ENCODE data around the gene PAGE3. TPM values are rescaled to one million over a fixed set of nuclear protein-coding genes. Genes with fewer than 3 reads are reported as not detected.

Gene PAGE3
- total RNA-seq, 2 donors from 2014 or later: not detected

DNA sequence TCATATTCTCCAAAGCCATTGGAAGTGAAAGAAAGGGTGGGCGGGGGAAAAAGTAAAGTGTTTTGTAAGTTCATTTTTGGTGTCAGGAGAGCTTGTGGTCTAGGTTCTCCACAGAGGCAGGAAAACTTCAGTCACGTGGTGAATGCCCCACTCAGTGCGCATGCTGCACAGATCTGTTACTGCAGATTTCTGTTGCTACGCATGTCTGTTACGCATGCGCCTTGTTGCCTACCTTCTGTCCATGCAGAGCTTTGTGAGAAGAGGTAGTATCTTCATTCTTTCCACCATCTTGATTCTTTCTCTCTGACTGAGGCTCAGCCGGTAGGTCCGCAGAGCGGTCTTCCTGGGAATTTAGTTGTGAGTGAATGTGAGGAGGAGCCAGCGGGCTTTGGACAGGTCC lies 15.1 kb upstream of the PAGE3 start:
- Mint-ChIP-seq H3K36me3 (ENCODE audit: low read depth) (no peaks in the 10 kb centered on the region), H3K4me3 (no peak overlapping the region), H3K27ac (no peak overlapping the region), H3K4me1 (no peaks in the 10 kb centered on the region), H3K27me3 (ENCODE audit: insufficient read depth) (peaks cover 2% of the 10 kb centered on the region), H3K9me3 (peaks cover 74% of the 10 kb centered on the region)
- 67 to 83% methylated on average over 1 to 7 of the region's 10 CpGs for WGBS, 2 experiments (ENCODE audit: insufficient coverage in 1 of 2, insufficient read length in 1 of 2)
- no peak overlapping the region for H3K9ac ChIP-seq (ENCODE audit: extremely low read depth, low read length, poor library complexity, severe bottlenecking)
- H3K27ac ChIP-seq (ENCODE audit: low read depth, low read length): no peak overlapping the region
- H3K27me3 ChIP-seq (ENCODE audit: control insufficient read depth, insufficient read depth, low read length, poor library complexity, severe bottlenecking): no peaks in the 10 kb centered on the region
- no peaks in the 10 kb centered on the region for H3K4me1 ChIP-seq (ENCODE audit: control insufficient read depth, insufficient read depth, low read length)
- H3K4me3 ChIP-seq (ENCODE audit: low read length): no peak overlapping the region
- no peaks in the 10 kb centered on the region for H3K9me3 ChIP-seq (ENCODE audit: control insufficient read depth, low read length)
- DNase-seq: no peak
- H3K36me3 ChIP-seq (ENCODE audit: control insufficient read depth, insufficient read depth, low read length): no peaks in the 10 kb centered on the region
- TF ChIP-seq, protein P1, sequence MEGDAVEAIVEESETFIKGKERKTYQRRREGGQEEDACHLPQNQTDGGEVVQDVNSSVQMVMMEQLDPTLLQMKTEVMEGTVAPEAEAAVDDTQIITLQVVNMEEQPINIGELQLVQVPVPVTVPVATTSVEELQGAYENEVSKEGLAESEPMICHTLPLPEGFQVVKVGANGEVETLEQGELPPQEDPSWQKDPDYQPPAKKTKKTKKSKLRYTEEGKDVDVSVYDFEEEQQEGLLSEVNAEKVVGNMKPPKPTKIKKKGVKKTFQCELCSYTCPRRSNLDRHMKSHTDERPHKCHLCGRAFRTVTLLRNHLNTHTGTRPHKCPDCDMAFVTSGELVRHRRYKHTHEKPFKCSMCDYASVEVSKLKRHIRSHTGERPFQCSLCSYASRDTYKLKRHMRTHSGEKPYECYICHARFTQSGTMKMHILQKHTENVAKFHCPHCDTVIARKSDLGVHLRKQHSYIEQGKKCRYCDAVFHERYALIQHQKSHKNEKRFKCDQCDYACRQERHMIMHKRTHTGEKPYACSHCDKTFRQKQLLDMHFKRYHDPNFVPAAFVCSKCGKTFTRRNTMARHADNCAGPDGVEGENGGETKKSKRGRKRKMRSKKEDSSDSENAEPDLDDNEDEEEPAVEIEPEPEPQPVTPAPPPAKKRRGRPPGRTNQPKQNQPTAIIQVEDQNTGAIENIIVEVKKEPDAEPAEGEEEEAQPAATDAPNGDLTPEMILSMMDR (conservative IDR thresholded peaks at IDR 0.05): no peak

DNA sequence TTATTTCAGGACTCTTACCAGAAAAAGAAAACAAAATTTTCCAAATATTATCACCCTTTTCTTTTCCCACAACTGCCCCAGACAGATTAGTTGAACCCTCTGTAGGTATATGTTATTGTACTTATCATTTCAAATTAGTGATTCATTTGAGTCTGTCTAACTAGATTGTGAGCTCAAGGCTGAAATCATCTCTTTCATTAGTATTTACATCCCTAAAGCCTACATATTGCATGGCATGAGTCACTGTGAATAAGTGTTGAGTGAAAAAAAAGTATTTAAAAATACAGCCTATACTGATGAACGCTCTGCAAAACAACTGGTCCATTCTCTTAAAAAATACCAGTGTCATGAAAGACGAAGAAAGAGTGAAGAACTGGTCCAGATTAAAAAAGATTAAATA lies 3.9 kb downstream of the PAGE3 start:
- Mint-ChIP-seq H3K4me3 (no peak overlapping the region), H3K36me3 (ENCODE audit: low read depth) (no peaks in the 10 kb centered on the region), H3K4me1 (no peaks in the 10 kb centered on the region), H3K27me3 (ENCODE audit: insufficient read depth) (no peaks in the 10 kb centered on the region), H3K27ac (no peak overlapping the region), H3K9me3 (peaks cover 26% of the 10 kb centered on the region)
- Histone ChIP-seq H3K9me3 (ENCODE audit: control insufficient read depth, low read length) (no peaks in the 10 kb centered on the region), H3K4me1 (ENCODE audit: control insufficient read depth, insufficient read depth, low read length) (no peaks in the 10 kb centered on the region), H3K4me3 (ENCODE audit: low read length) (no peak overlapping the region), H3K27ac (ENCODE audit: low read depth, low read length) (no peak overlapping the region), H3K36me3 (ENCODE audit: control insufficient read depth, insufficient read depth, low read length) (no peaks in the 10 kb centered on the region), H3K9ac (ENCODE audit: extremely low read depth, low read length, poor library complexity, severe bottlenecking) (no peak overlapping the region), H3K27me3 (ENCODE audit: control insufficient read depth, insufficient read depth, low read length, poor library complexity, severe bottlenecking) (no peaks in the 10 kb centered on the region)
- TF ChIP-seq, protein P1 (conservative IDR thresholded peaks at IDR 0.05): no peak
- WGBS, 2 experiments (ENCODE audit: insufficient coverage in 1 of 2, insufficient read length in 1 of 2): 67% methylated on average over 1 of the region's 2 CpGs; no CpG with 5 or more reads in 1 of the 2 experiments
- no peak for DNase-seq

DNA sequence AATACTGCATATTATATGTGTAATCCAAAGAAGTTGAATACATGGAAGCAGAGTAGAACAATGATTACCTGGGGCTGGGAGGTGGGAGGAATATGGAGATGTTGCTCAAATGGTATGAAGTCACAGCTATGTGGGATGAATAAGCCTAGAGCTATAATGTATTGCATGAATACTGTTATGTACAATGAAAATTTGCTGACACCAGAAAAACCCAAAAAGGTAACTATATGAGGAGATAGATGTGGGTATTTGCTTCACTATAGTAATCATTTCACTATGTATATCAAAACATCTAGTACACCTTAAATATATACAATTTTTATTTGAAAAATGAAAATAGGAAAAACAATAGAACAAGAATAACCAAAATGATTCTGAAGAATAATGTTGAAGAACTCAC lies 11.2 kb downstream of the PAGE3 start:
- H3K9me3 ChIP-seq (ENCODE audit: control insufficient read depth, low read length): no peaks in the 10 kb centered on the region
- no peaks in the 10 kb centered on the region for H3K27me3 ChIP-seq (ENCODE audit: control insufficient read depth, insufficient read depth, low read length, poor library complexity, severe bottlenecking)
- Mint-ChIP-seq H3K9me3 (peaks cover 42% of the 10 kb centered on the region), H3K27me3 (ENCODE audit: insufficient read depth) (no peaks in the 10 kb centered on the region), H3K36me3 (ENCODE audit: low read depth) (no peaks in the 10 kb centered on the region), H3K27ac (no peak overlapping the region), H3K4me3 (no peak overlapping the region), H3K4me1 (no peaks in the 10 kb centered on the region)
- H3K4me3 ChIP-seq (ENCODE audit: low read length): no peak overlapping the region
- TF ChIP-seq, protein P1 (conservative IDR thresholded peaks at IDR 0.05): no peak
- H3K4me1 ChIP-seq (ENCODE audit: control insufficient read depth, insufficient read depth, low read length): no peaks in the 10 kb centered on the region
- no peak overlapping the region for H3K9ac ChIP-seq (ENCODE audit: extremely low read depth, low read length, poor library complexity, severe bottlenecking)
- no peak for DNase-seq
- no peaks in the 10 kb centered on the region for H3K36me3 ChIP-seq (ENCODE audit: control insufficient read depth, insufficient read depth, low read length)
- no peak overlapping the region for H3K27ac ChIP-seq (ENCODE audit: low read depth, low read length)
